Ascending aorta (tissue), 2 donors: ENCODE results near the gene WNT5A. TPM values are rescaled to one million over a fixed set of nuclear protein-coding genes. Genes with fewer than 3 reads are reported as not detected.

ENCODE experiments used
- DNase-seq, 2 donors: peaks; one replicate each; pipeline ENCODE4 v3.0.0-alpha.2; 2019; ENCODE audit warnings: low spot score in 2 of 2
- H3K27ac ChIP-seq, 2 donors: fragments of 200-600 bp; sonication (generic); one replicate each; pipeline ENCODE4 v1.5.1; 2016 to 2017; ENCODE audit warnings: mild to moderate bottlenecking in 1 of 2
- H3K27me3 ChIP-seq: fragments of 200-600 bp; sonication (generic); one replicate; pipeline ENCODE4 v1.5.1; 2017
- H3K36me3 ChIP-seq, 2 donors: fragments of 200-600 bp; sonication (generic); one replicate each; pipeline ENCODE4 v1.5.1; 2016
- H3K4me1 ChIP-seq, 2 donors: fragments of 200-600 bp; sonication (generic); one replicate each; pipeline ENCODE4 v1.5.1; 2016 to 2017; ENCODE audit warnings: mild to moderate bottlenecking in 1 of 2
- H3K4me3 ChIP-seq, 2 donors: fragments of 200-600 bp; sonication (generic); one replicate each; pipeline ENCODE4 v1.5.1; 2016 to 2017; ENCODE audit warnings: mild to moderate bottlenecking in 1 of 2
- H3K9me3 ChIP-seq, 2 donors: fragments of 200-600 bp; sonication (generic); one replicate each; pipeline ENCODE4 v1.5.1; 2016
- CTCF ChIP-seq, 3 experiments: fragments of 200-600 bp in 2 of 3; fragments of 450-650 bp in 1 of 3; sonication (generic) in 2 of 3; IDR thresholded peaks; one replicate each; pipeline ENCODE4 v1.5.1; 2016 to 2019; ENCODE audit warnings: antibody characterized with exemption in 3 of 3, mild to moderate bottlenecking in 1 of 3, moderate library complexity in 1 of 3
- intact Hi-C: fragments of 100-400 bp; cut with DNase I; formaldehyde crosslinking; loops from one replicate; pipeline ENCODE4 v1.15.1; 2023
- total RNA-seq: library from RNA; depleted of rRNA; stranded (reverse); fragments of >200 nt; gene quantifications from one replicate; pipeline ENCODE4 v1.1.0, GENCODE V29; 2016

The WNT5A gene
- total RNA-seq, 1 donor from 2014 or later, result 11.3 TPM

- intact Hi-C loops, result no loop called here
- no peak for TF ChIP-seq CTCF (IDR thresholded peaks at IDR 0.05)
- no peaks in the 10 kb centered on the region for H3K4me1 ChIP-seq
- H3K27ac ChIP-seq, result no peak overlapping the region
- no peak overlapping the region for H3K4me3 ChIP-seq
- H3K9me3 ChIP-seq, result no peaks in the 10 kb centered on the region
- no peak for DNase-seq
- no peaks in the 10 kb centered on the region for H3K27me3 ChIP-seq
- H3K36me3 ChIP-seq, result no peaks in the 10 kb centered on the region
Observed at GRCh38 chr3:55514962-55515361, 27.9 kb upstream of the WNT5A start.

- Histone ChIP-seq H3K27me3 (no peaks in the 10 kb centered on the region), H3K36me3 (no peaks in the 10 kb centered on the region), H3K9me3 (no peaks in the 10 kb centered on the region), H3K4me3 (no peak overlapping the region), H3K4me1 (no peaks in the 10 kb centered on the region), H3K27ac (no peak overlapping the region)
- DNase-seq, result no peak
- TF ChIP-seq CTCF (IDR thresholded peaks at IDR 0.05), result no peak
- intact Hi-C loops, result no loop called here
Observed at GRCh38 chr3:55512571-55513343, 25.7 kb upstream of the WNT5A start.

- H3K36me3 ChIP-seq, result no peaks in the 10 kb centered on the region
- no peaks in the 10 kb centered on the region for H3K27me3 ChIP-seq
- H3K9me3 ChIP-seq, result no peaks in the 10 kb centered on the region
- intact Hi-C loops, result no loop called here
- H3K4me3 ChIP-seq, result no peak overlapping the region
- no peak overlapping the region for H3K27ac ChIP-seq
- TF ChIP-seq CTCF (IDR thresholded peaks at IDR 0.05), result no peak
- DNase-seq, result no peak
- no peaks in the 10 kb centered on the region for H3K4me1 ChIP-seq
Observed at GRCh38 chr3:55511895-55512570, 24.9 kb upstream of the WNT5A start.

GRCh38 chr3:55508335-55508734 lies 21.2 kb upstream of the WNT5A start:
- TF ChIP-seq CTCF (IDR thresholded peaks at IDR 0.05), result no peak
- DNase-seq, result no peak
- no peaks in the 10 kb centered on the region for H3K27me3 ChIP-seq
- intact Hi-C loops, result no loop called here
- H3K4me1 ChIP-seq, result no peaks in the 10 kb centered on the region
- H3K4me3 ChIP-seq, result no peak overlapping the region
- no peak overlapping the region for H3K27ac ChIP-seq
- no peaks in the 10 kb centered on the region for H3K36me3 ChIP-seq
- no peaks in the 10 kb centered on the region for H3K9me3 ChIP-seq

- DNase-seq, result no peak
- Histone ChIP-seq H3K27ac (no peak overlapping the region), H3K4me1 (no peaks in the 10 kb centered on the region), H3K27me3 (no peaks in the 10 kb centered on the region), H3K9me3 (no peaks in the 10 kb centered on the region), H3K4me3 (no peak overlapping the region), H3K36me3 (no peaks in the 10 kb centered on the region)
- intact Hi-C loops, result no loop called here
- no peak for TF ChIP-seq CTCF (IDR thresholded peaks at IDR 0.05)
Observed at GRCh38 chr3:55507808-55508207, 20.7 kb upstream of the WNT5A start.
